GM18519 (cell line): ENCODE data around the gene SLC22A1.
"Not testable (repeated sequence)": the region's sequence is repeated elsewhere in the genome, so short reads cannot be mapped to it uniquely, and the experiment has no call there.

Experiments used
- ATAC-seq: cut with Tn5 transposase; IDR thresholded peaks from one replicate; pipeline ENCODE4 v1.9.1; 2021; ENCODE audit warnings: mild to moderate bottlenecking, moderate library complexity; ENCODE audit not compliant: unreplicated experiment, low FRiP score

SLC22A1 gene

GRCh38 chr6:160121558-160121957 is at the start of gene SLC22A1:
Gene SLC22A1, plus strand, starts transcription at chr6:160121815. Its CDS starts 121 bp downstream, at chr6:160121936.
- no peak for ATAC-seq

DNA sequence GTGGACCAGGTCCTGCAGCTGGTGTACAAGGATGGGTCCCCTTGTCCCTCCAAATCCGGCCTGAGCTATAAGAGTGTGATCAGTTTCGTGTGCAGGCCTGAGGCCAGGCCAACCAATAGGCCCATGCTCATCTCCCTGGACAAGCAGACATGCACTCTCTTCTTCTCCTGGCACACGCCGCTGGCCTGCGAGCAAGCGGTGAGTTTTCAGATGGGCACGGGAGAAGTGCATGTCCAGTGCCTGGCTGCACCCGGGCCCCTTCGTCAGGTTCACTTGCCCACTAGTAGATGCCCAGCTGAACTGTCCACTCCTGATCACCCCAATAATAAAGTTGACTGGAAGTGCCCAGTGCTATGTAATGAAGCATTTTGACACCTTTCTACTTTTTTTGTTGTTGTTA is 48.3 kb upstream of the SLC22A1 start:
- ATAC-seq: no peak

- no peak for ATAC-seq
These were observed 45.6 kb upstream of the SLC22A1 start for GRCh38 chr6:160076009-160076408.

GRCh38 chr6:160077024-160077423 is 44.6 kb upstream of the SLC22A1 start:
- ATAC-seq: no peak

DNA sequence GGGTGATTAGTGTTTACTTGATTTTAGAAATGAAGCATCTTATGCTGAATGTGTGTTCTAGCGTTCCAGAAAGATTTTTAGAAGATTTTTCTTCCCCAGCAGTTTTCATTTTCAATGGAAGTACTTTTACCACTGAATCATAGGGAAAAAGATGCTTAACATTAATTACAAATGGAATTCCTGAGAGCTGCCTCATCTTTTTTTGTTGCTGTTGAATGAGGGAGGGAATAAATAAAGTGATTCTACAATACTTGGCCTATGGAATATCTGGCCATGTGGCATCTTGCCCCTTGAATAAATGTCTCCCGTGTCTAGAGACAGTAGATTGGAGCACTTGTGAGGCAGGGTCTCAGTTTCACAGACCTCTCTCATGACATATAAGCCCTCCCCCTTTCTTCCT is 44.1 kb upstream of the SLC22A1 start:
- ATAC-seq: no peak

- no peak for ATAC-seq
These were observed 42.5 kb upstream of the SLC22A1 start for GRCh38 chr6:160078883-160079685.

- no peak for ATAC-seq
These were observed 42.0 kb upstream of the SLC22A1 start for GRCh38 chr6:160079686-160080043.

GRCh38 chr6:160080097-160080496 is 41.5 kb upstream of the SLC22A1 start:
- ATAC-seq: no peak

DNA sequence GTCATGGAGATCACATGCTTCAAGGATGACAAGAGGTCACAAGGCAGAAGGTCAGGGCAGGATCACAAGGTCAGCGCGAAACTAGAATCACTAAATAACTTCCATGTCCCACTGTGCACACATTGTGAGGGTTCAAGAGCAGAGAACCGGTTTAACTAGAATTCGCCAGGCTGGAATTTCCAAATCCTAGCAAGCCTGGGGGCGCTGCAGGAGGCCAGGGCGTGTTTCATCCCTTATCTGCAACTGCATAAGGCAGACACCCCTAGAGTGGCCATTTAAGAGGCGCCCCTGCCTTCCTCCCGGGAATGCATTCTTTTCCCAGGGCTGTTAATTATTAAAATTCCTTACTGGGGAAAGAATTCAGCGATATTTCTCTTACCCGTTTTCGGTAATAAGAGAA is 40.2 kb upstream of the SLC22A1 start:
- no peak for ATAC-seq

GRCh38 chr6:160082627-160083026 is 39.0 kb upstream of the SLC22A1 start:
- ATAC-seq: no peak

DNA sequence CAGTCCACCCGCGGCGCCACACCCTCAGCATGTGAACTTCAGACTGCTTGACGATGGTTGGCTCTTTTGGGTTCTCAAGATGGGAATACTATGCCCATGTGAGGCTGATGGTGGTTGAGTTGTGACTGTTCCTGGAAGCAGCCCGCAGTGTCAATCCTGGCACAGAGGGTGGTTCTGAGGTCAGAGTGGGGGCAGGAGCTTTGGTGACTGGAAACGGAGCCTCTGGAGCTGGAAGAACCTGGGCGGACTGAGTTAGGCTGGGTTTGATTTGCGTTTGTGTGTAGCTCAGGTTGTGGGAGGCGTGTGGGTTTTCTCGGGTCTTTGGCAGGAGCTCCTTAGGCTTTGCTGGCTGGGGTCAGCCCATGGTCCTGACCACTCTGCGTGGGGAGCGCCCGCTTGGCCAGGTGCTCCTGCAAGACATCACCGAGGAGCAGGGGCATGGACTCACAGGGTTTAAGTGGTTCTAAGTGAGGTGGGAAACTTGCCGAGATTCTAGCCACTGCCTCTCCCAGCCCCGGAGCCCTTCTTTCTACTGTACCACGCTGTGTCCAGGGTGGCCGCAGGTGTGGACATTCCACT is 37.3 kb upstream of the SLC22A1 start:
- ATAC-seq: no peak

DNA sequence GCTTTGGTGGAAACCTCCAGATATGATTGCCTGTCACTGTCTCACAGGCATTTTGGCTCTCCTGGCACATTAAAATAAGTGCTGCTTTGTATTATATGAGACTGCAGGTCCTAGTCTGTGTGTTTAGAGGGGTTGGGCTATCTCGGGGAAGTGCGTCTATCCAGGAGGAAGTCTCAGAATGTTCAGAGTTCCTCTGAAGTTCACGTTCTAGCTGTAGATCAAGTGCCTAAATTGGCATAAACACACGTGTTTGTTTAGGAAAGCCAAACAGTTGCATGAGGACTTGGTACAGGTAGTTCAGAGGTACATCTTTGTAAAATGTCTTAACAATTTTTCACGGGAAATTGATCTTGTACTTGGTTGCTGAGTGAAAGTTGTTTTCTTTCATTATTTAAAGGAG is 36.4 kb upstream of the SLC22A1 start:
- ATAC-seq: no peak

DNA sequence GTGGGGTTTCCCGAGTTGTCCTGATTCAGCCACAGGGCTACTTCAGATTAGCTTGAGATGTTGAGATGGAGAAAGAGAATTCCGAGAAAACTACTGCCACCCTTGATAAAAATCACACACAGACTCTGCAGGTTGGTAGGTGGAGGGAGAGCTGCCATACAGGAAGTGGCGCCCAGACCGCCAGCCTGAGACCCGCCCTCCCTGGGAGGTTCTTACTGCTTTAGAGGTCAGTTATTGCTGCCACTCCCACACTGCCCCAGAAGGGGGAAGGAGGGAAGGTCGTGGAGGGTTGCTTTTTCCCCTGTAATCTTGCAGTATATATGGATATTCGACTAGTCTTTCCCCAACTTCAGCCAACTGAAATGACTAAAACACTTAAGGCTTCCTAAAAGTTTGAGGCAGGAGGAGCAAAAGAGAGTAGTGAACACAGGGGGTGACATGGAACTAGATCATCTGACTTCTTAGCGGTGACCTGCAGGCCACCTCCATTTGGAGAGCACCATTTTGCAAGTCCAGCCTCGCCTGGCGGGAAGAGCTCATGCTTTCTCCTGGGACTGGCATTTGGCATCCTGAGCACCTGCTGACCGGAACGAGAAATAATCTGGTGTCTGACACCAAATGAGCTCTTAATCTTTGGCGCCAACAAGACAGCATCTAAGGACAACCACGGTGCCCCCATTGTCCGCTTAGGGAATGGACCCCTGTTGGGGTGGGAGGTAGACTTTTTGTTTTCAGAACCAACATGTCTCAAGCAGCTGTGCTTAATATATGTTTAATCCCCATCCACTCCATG is 35.7 kb upstream of the SLC22A1 start:
- no peak for ATAC-seq

DNA sequence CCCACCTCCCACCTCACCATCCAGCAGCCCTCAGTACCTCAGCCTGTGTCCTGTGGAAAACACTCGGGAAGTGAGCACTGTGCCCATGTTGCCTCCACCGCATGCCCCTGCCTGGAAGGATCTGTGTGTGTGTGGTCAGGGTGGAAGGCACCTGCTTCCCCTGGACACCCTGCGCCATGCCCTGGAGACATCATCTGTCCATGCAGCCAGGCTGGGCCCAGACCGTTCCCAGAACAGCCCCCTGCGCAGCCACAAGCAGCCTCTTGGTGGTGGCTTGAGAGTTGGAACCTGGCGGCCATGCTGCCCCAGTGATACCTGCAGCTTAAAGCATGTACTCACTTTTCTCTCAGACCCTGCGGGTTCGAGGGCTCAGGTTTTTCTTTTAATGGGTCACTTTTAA is 34.9 kb upstream of the SLC22A1 start:
- no peak for ATAC-seq

GRCh38 chr6:160088069-160088783 is 33.4 kb upstream of the SLC22A1 start:
- no peak for ATAC-seq

DNA sequence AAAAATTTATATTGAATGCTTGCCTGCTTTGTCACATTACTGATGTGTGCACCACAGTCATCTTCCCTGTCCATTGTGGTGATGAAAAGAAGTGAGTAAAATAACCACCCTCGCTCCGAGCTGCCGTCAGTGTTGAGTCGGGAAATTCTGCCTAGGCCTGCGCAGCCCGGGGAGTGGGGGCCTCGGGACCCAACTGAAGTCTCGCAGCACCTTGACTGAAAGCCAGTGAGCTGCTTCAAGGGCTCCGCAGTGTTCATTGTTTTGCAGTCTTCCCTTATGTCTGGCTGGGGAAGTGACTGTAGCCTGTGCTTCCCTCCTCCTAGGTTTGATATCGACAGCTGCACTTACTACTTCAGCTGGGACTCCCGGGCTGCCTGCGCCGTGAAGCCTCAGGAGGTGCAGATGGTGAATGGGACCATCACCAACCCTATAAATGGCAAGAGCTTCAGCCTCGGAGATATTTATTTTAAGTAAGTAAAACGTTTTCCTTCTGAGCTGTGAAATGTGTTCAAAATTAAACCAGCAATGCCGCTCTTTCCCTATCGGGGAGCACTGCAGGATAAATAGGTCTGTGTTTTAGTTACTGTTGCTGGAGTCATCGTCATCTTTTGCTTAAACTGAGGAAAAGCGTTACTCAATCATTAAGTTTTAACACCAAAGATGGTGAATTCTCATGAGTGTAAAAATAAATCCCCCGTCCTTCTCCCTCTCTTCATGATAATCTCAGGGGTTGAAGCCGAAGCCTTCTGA is 32.7 kb upstream of the SLC22A1 start:
- no peak for ATAC-seq

- no peak for ATAC-seq
These were observed 32.1 kb upstream of the SLC22A1 start for GRCh38 chr6:160089534-160089897.

DNA sequence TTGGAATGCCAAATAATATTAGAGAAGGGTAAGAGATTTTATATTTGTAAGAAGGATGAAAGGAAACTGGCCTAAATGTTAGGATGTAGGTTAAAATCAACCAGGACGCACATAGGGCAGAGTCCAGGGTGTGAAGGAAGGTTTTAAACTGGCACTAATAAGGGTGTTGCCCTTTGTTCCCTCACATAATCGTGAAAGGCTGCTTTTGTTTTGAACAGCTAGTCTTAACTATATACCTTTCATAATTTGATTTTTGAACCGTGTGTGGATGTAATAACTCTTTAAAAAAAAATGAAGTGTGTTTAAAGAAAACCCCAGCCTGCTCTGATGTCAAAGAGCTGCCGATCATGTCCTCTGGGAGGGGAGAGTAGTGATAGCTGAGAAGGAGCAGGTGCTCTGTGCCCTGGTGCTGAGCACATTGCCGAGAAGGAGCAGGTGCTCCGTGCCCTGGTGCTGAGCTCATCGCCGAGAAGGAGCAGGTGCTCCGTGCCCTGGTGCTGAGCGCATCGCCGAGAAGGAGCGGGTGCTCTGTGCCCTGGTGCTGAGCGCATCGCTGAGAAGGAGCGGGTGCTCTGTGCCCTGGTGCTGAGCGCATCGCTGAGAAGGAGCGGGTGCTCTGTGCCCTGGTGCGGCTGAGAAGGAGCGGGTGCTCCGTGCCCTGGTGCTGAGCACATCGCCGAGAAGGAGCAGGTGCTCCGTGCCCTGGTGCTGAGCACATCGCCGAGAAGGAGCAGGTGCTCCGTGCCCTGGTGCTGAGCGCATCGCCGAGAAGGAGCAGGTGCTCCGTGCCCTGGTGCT is 31.0 kb upstream of the SLC22A1 start:
- not testable (repeated sequence) for ATAC-seq

- ATAC-seq: not testable (repeated sequence)
These were observed 29.4 kb upstream of the SLC22A1 start for GRCh38 chr6:160092176-160092575.
